ENCODE data around the gene ACO2.
"Not testable (repeated sequence)": the region's sequence is repeated elsewhere in the genome, so short reads cannot be mapped to it uniquely, and the experiment has no call there.

Gene ACO2

DNA sequence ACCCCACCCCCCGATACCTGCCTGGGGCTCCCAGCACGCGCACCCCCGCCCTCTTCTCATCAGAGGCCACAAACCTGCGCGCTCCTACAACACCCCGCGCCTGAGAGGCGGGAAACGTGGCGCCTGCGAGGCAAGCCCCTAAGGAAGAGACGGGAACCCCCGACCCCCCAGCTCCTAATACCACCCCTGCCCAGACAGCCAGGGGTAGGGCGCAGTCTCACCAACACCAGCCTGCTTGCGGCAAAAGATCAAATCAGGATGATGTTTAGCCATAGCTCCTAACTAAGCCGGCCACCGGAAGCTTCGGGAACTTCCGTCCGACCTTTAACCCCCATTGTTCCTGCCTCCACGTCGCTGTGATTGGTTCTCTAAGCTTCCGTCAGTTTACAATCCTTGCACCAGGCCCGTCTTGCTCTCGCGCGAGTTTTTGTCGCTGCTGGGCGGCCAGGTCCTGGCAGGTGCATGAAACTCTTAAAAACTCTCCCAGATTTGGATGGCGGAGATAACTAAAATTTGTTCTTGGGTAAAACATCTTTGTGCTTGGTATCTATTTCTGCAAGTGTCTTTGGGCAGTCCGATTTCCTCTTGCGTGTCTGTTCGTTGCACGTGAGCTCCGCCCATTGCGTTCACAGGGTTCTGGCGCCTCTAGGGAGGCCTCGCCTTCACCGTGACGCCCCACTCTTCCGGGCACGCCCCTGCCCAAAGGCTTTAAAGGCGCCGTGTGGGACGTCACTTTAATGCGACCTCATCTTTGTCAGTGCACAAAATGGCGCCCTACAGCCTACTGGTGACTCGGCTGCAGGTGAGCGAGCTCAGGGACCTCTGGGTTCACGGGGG lies at the start of gene ACO2, which contains the start of gene PHF5A:
ACO2 (plus strand) TSS at position 737 of the 837 bp plus-strand sequence; CDS start at position 767, 30 bp downstream.
PHF5A (minus strand) TSS at position 312 of the 837 bp plus-strand sequence; CDS start at position 273, 39 bp downstream.
- peak; percentile 95 for DNase-seq

DNA sequence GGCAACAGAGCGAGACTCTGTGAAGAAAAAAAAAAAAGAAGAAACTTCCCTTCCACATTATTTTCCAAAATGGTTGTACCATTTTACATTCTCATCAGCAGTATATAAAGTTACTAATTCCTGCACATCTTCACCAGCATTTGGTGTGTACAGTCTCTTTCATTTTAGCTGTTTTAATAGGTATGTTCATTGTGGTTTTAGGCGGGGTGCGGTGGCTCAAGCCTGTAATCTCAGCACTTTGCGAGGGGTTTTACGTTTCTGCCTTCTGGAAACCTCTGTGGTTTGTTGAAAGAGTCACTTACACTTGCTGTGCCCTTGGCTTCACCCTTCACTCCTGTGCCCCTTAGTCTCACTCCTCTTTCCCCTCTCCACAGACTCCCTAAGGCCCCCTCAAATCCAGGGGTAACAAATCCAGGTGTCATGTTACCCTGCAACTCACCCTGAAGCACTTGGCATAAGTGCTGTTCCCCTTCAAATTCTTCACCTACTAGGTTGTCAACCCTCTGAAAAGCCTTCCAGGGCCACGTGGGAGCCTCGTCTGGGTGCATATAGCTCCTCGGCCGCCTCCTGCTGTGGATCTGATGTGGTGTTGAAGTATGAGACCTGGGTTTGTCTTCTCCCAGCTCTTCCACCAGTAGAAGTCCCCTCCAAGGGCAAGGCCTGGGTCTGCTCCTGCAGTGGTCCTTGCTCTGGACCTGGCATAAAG lies 43.1 kb upstream of the ACO2 start:
- no peak for DNase-seq

DNA sequence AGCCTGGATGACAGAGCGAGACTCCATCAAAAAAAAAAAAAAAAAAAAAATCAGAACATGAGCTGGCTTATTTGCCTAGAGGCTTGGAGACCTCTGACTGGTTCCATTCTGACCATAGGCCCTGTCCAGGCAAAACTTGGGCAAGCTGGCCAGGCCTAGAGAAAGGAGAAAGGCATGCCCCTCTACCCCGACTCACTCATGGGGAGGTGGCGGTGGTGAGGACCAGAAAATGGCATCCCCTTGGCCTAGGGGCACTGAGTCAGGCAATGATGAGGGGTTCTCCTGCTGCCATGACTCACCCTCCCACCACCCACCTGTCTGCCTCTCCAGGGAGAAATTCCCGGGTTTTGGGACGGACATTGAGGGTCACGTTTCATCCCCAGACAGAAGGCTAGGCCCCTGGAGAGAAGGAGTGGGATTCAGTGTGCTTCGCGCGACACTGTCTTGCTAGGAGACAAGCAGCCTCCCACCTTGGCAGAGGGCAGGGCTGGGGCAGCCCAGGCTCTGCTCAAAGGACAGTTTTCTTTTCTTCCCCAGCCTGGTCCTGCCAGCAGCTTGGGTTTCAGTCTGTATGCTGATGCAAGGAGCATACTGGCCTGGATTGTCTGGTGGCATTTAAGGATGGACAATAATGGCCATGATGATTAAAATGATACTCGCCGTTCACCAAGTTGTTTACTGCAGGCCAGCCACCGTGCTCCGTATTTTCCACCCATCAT lies 39.5 kb upstream of the ACO2 start:
- no peak for DNase-seq

DNA sequence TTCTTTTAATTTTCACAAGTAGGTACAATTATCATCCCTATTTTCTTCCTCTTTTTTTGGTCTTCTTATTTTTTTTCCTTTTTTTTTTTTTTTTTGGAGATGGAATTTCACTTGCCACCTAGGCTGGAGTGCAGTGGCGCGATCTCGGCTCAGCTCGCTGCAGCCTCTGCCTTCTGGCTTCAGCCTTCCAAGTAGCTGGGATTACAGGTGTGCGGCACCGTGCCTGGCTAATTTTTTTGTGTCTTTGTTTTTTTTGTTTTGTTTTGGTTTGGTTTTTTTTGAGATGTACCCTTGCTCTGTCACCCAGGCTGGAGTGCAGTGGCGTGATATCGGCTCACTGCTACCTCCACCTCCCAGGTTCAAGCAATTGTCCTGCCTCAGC lies 39.0 kb upstream of the ACO2 start:
- DNase-seq: no peak

- DNase-seq: no peak
Observed at GRCh38 chr22:41431656-41432055, 37.3 kb upstream of the ACO2 start.

- not testable (repeated sequence) for DNase-seq
Observed at GRCh38 chr22:41433480-41433879, 35.4 kb upstream of the ACO2 start.

DNA sequence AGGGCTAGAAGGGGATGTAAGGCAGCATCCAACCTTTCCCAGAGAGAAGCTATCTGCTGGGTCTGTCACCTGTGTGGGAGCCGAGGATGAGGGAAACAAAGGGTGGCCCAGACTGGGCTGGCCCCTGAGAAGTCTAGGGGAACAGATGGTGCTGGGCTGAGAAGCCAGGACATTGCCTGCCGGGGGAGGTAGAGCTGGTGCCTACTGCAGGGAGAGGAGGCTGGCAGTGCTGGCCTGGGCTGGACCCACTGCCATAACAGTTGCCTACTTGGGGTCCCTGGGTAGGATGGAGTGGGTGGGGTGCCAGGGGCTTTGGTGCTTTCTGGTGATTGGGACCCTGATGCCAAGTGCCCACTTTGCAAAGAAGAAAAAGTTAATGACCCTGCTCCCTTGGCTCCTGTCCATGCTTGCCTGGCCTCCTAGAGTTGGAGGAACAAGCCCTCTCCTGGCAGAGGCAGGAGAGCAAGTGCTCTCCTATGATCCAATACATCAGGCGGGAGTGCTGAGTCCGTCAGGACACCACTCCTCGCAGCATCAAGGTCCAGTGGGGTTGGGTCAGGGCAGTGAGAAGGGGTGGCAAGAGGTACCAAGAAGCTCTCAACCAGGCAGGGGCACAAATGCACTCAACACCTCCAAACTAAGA lies 34.4 kb upstream of the ACO2 start:
- not testable (repeated sequence) for DNase-seq

- no peak for DNase-seq
Observed at GRCh38 chr22:41435560-41435959, 33.4 kb upstream of the ACO2 start.

GRCh38 chr22:41436322-41437113 lies 32.4 kb upstream of the ACO2 start:
- no peak for DNase-seq

GRCh38 chr22:41437198-41437597 lies 31.7 kb upstream of the ACO2 start:
- DNase-seq: no peak

DNA sequence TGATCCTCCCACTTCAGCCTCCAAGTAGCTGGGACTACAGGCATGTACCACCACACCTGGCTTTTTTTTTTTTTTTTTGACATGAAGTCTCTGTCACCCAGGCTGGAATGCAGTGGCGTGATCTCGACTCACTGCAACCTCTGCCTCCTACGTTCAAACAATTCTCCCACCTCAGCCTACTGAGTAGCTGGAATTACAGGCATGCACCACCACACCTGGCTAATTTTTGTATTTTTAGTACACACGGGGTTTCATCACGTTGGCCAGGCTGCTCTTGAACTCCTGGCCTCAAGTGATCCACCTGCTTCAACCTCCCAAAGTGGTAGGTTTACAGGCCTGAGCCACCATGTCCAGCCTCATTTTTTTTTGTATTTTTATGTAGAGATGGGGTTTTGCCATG lies 28.4 kb upstream of the ACO2 start:
- not testable (repeated sequence) for DNase-seq

- no peak for DNase-seq
Observed at GRCh38 chr22:41442240-41442792, 26.6 kb upstream of the ACO2 start.

GRCh38 chr22:41444360-41445128 lies 24.4 kb upstream of the ACO2 start:
- peak; percentile 89 for DNase-seq

DNA sequence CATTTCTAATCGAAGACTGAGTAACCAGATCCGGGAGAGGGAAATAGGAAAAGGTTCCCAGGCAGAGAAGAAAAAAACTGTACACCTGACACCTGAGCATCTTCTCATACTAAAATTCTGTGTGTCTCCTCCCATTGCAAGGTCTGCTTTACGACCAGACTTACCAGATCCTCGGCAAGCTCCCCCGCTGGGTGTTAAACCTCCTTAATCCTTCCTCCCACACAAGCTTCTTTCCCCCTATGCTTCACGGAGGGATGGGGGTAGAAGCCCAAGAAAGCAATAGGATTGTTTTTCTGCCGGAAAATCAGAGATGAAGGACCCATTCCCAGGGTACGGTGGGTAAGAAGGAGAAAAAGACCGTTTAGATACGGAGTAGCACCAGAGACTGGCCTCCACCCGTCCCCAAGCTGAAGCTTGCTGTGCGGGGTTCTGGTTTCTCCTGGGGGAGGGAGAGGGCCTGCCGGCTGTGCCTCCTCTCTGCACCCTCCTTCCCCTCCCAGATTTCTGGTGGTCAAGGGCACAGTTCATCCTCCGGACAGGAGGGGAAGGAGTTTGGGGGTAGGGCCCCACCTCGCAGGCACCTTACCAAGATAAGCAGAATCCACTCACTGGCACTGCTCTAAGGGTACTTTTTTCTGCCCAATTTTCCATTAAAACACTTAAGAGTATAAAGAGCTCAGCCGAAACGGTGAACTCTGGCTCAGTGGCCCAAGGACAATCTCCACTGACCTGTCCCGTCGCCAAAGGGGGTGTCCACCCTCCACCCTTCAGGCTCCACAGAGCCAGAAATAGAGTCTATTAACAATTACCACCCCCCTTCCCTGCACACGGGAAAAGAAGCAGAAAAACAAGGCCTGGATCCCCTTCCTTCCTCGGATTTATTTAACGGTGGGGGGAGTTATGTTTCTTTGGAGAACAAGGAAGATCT lies 23.5 kb upstream of the ACO2 start:
- DNase-seq: no peak

DNA sequence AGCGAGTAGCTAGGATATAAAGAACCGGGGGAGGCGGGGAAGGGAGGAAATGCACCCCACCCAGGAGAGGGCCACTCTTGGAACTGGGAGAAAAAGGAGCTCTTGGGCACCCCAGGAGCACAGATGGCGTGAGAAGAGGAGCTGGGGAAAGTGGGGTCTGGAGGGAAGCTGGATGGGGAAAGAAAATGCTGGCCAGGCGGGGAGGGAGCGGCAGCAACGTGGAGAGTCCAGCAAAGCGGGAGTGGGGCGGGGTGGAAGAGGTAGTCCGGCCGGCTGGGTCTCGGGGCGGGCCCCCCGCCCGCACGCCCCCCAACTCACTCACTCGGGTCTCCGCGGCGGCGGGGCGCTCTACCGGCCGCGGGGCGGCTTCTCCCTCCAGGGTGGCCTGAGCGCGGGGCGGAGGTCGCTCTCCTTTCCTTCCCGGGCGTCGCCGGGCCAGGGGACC lies 22.8 kb upstream of the ACO2 start:
- no peak for DNase-seq

GRCh38 chr22:41446639-41447434 lies 22.1 kb upstream of the ACO2 start, which contains the start of gene TOB2:
TOB2 (minus strand) TSS chr22:41446801; CDS start chr22:41437345, 9,456 bp downstream.
- DNase-seq: peak; percentile 94

DNA sequence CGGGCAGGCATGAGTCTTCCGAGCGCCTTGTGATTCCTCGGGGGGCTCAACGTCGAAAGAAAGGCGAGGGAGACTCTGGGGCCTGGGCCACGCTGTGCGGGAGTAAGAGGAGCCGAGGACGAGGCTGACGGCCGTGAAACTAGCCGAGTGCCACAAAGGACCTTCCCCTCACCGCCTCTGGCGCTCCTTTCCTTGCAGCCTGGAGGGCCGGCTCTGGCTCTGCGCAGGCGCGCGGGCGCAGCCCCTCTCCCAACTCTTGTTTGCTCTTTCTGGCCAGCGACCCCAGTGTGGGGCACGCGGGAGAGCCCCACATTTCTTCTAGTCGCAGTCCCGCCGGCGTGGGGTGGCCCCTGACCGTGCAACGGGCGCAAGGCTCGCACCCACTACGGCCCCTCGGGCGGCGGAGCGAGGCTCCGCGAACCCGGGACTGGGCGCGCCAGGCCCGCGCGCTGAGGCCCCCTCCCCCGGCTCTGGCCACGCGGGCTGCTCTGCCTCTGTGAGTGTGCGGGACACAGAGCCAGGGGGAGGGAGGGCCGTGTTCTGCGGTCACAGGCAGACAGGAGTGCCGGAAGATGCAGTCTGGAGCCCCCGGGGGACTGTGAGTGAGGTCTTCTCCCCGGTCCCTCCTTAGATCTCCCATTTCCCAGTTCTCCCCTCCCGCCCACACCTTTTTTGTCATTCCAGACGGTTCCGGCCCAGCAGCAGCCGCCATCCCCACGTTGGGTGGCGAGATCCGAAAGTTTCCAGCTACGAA lies 21.3 kb upstream of the ACO2 start:
- peak; percentile 59 for DNase-seq

Data from CD4-positive, alpha-beta T cell treated with Interferon gamma for 1 hour (primary cell).